HG03521 (cell line): Measurements from ENCODE around the gene CDH22.

Source experiments
- ATAC-seq: cut with Tn5 transposase; IDR thresholded peaks from one replicate; pipeline ENCODE4 v1.9.1; 2021; ENCODE audit warnings: mild to moderate bottlenecking, moderate library complexity; ENCODE audit not compliant: unreplicated experiment

Gene CDH22

GRCh38 chr20:46300281-46300680 is 8.0 kb downstream of the CDH22 start:
- ATAC-seq: no peak

- ATAC-seq: no peak
These were observed 9.2 kb downstream of the CDH22 start for GRCh38 chr20:46299078-46299477.

GRCh38 chr20:46298374-46298773 is 9.9 kb downstream of the CDH22 start:
- ATAC-seq: no peak

GRCh38 chr20:46296526-46297250 is 11.6 kb downstream of the CDH22 start:
- no peak for ATAC-seq

GRCh38 chr20:46293084-46293483 is 15.2 kb downstream of the CDH22 start:
- ATAC-seq: no peak

- no peak for ATAC-seq
These were observed 16.9 kb downstream of the CDH22 start for GRCh38 chr20:46291401-46291800.

- no peak for ATAC-seq
These were observed 18.9 kb downstream of the CDH22 start for GRCh38 chr20:46289432-46289831.

GRCh38 chr20:46286977-46287376 is 21.3 kb downstream of the CDH22 start:
- no peak for ATAC-seq

GRCh38 chr20:46286382-46286781 is 21.9 kb downstream of the CDH22 start:
- no peak for ATAC-seq

- ATAC-seq: no peak
These were observed 22.6 kb downstream of the CDH22 start for GRCh38 chr20:46285740-46286139.

GRCh38 chr20:46285072-46285471 is 23.2 kb downstream of the CDH22 start:
- ATAC-seq: no peak

GRCh38 chr20:46284040-46284427 is 24.3 kb downstream of the CDH22 start:
- ATAC-seq: no peak

- ATAC-seq: no peak
These were observed 24.8 kb downstream of the CDH22 start for GRCh38 chr20:46283426-46284039.

GRCh38 chr20:46282669-46283068 is 25.6 kb downstream of the CDH22 start:
- ATAC-seq: no peak

GRCh38 chr20:46279103-46279502 is 29.2 kb downstream of the CDH22 start:
- no peak for ATAC-seq

- ATAC-seq: no peak
These were observed 30.7 kb downstream of the CDH22 start for GRCh38 chr20:46277602-46278001.

- ATAC-seq: no peak
These were observed 31.8 kb downstream of the CDH22 start for GRCh38 chr20:46276531-46276930.

- no peak for ATAC-seq
These were observed 33.2 kb downstream of the CDH22 start for GRCh38 chr20:46275091-46275490.

GRCh38 chr20:46273717-46274116 is 34.6 kb downstream of the CDH22 start:
- no peak for ATAC-seq

GRCh38 chr20:46272389-46273047 is 35.8 kb downstream of the CDH22 start:
- ATAC-seq: no peak

- ATAC-seq: no peak
These were observed 37.1 kb downstream of the CDH22 start for GRCh38 chr20:46270977-46271744.
